ENCODE results near the gene ANKIB1. TPM values are rescaled to one million over a fixed set of nuclear protein-coding genes. Genes with fewer than 3 reads are reported as not detected.

The ANKIB1 gene
- polyA plus RNA-seq, 1 experiment, result 52.6 TPM

DNA sequence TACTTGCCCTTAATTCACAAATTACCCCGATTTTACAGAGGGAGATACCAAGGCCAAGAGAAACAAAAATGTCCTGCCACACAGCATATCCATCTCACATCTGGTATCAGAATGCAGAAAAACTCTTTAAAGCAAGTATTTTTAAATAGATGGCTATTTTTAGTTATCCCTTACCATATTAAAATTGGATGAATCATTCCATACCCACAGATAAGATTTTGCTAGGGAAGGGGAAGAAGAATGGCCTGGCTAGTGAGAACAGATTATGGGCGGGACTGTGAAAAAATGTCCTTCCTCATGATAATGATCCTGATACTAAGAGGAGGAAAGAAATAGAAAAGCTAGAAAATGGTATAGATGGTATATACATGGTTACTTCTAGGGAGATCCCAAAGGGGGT is 121.0 kb downstream of the ANKIB1 start:
- H3K9me3 ChIP-seq (ENCODE audit: control insufficient read depth, insufficient read depth, low read length), result no peaks in the 10 kb centered on the region
- H3K4me3 ChIP-seq (ENCODE audit: low read depth, low read length), result no peak overlapping the region
- TF ChIP-seq, protein P1, sequence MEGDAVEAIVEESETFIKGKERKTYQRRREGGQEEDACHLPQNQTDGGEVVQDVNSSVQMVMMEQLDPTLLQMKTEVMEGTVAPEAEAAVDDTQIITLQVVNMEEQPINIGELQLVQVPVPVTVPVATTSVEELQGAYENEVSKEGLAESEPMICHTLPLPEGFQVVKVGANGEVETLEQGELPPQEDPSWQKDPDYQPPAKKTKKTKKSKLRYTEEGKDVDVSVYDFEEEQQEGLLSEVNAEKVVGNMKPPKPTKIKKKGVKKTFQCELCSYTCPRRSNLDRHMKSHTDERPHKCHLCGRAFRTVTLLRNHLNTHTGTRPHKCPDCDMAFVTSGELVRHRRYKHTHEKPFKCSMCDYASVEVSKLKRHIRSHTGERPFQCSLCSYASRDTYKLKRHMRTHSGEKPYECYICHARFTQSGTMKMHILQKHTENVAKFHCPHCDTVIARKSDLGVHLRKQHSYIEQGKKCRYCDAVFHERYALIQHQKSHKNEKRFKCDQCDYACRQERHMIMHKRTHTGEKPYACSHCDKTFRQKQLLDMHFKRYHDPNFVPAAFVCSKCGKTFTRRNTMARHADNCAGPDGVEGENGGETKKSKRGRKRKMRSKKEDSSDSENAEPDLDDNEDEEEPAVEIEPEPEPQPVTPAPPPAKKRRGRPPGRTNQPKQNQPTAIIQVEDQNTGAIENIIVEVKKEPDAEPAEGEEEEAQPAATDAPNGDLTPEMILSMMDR (IDR thresholded peaks at IDR 0.05; ENCODE audit: low read depth, low read length), result no peak
- no peaks in the 10 kb centered on the region for H3K27me3 ChIP-seq (ENCODE audit: control insufficient read depth, insufficient read depth, low read length)
- no peak overlapping the region for H3K27ac ChIP-seq (ENCODE audit: low read depth, low read length)
- POLR2A ChIA-PET, result no interaction called here
- DNase-seq (ENCODE audit: low read depth, low spot score), result no peak
- CTCF ChIA-PET, result no interaction called here

DNA sequence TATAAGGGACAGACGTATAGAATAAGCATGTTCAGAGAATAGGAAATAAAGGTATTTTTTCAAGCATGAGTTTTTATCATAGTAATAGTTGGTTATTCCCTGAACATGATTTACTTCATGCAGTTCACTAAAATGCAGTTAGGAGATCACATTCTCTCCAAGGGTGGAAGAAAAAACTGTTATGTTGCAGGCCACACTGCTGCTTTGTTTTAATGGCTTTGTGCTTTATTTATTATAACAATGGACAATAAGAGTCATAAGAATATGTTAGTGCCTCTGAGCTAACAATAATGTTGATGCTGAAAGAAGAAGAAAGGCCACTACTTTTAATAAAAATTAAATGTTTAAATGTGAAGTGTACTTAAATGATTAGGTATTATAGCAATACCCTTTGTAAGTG is 123.0 kb downstream of the ANKIB1 start:
- CTCF ChIA-PET, result interaction anchor here (1.1 kb wide), 1 partner anchor 93 kb away, joined by 4 read pairs; no protein-coding TSS in a partner anchor
- TF ChIP-seq, protein P1 (IDR thresholded peaks at IDR 0.05; ENCODE audit: low read depth, low read length), result no peak

GRCh38 chr7:92375013-92375412 is 129.2 kb downstream of the ANKIB1 start:
- TF ChIP-seq, protein P1 (IDR thresholded peaks at IDR 0.05; ENCODE audit: low read depth, low read length), result no peak
- Histone ChIP-seq H3K27me3 (ENCODE audit: control insufficient read depth, insufficient read depth, low read length) (no peaks in the 10 kb centered on the region), H3K27ac (ENCODE audit: low read depth, low read length) (no peak overlapping the region), H3K4me3 (ENCODE audit: low read depth, low read length) (no peak overlapping the region), H3K9me3 (ENCODE audit: control insufficient read depth, insufficient read depth, low read length) (peaks cover 4% of the 10 kb centered on the region)
- ChIA-PET POLR2A (no interaction called here), CTCF (interaction anchor here (0.7 kb wide), 1 partner anchor 49 kb away, joined by 3 read pairs; no protein-coding TSS in a partner anchor)
- no peak for DNase-seq (ENCODE audit: low read depth, low spot score)

More for the DNA sequence above, 123.0 kb downstream of the ANKIB1 start:
- Histone ChIP-seq H3K4me3 (ENCODE audit: low read depth, low read length) (no peak overlapping the region), H3K9me3 (ENCODE audit: control insufficient read depth, insufficient read depth, low read length) (no peaks in the 10 kb centered on the region), H3K27ac (ENCODE audit: low read depth, low read length) (no peak overlapping the region), H3K27me3 (ENCODE audit: control insufficient read depth, insufficient read depth, low read length) (no peaks in the 10 kb centered on the region)
- no peak for DNase-seq (ENCODE audit: low read depth, low spot score)
- POLR2A ChIA-PET, result no interaction called here

- Histone ChIP-seq H3K9me3 (ENCODE audit: control insufficient read depth, insufficient read depth, low read length) (no peaks in the 10 kb centered on the region), H3K27ac (ENCODE audit: low read depth, low read length) (no peak overlapping the region), H3K27me3 (ENCODE audit: control insufficient read depth, insufficient read depth, low read length) (no peaks in the 10 kb centered on the region), H3K4me3 (ENCODE audit: low read depth, low read length) (no peak overlapping the region)
- ChIA-PET CTCF (interaction anchor here (0.9 kb wide), 1 partner anchor 57 kb away, joined by 5 read pairs; the partner anchor contains the start of gene GATAD1), POLR2A (no interaction called here)
- no peak for DNase-seq (ENCODE audit: low read depth, low spot score)
- TF ChIP-seq, protein P1 (IDR thresholded peaks at IDR 0.05; ENCODE audit: low read depth, low read length), result no peak
Observed at GRCh38 chr7:92391071-92391470, 145.3 kb downstream of the ANKIB1 start.

DNA sequence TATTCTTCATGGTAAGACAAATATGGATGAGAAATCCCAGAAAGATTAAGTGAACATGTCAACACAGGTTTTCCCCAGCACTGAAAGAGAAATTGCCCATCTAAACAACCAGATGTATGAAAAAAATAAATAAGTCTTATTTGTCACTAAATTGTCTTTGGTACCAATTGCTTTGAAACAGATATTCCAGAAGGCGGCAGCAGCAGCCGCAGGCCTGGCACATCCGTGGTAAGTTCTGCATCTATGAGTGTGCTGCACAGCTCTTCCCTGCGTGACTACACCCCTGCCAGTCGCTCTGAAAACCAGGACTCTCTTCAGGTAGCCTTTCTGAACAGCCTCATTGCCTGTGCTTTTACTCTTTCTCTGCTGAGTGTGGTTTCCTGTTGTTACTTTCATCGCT is 151.8 kb downstream of the ANKIB1 start:
- POLR2A ChIA-PET, result no interaction called here
- TF ChIP-seq, protein P1 (IDR thresholded peaks at IDR 0.05; ENCODE audit: low read depth, low read length), result no peak
- H3K4me3 ChIP-seq (ENCODE audit: low read depth, low read length), result no peak overlapping the region
- no peak overlapping the region for H3K27ac ChIP-seq (ENCODE audit: low read depth, low read length)
- no peak for DNase-seq (ENCODE audit: low read depth, low spot score)
- CTCF ChIA-PET, result no interaction called here
- H3K9me3 ChIP-seq (ENCODE audit: control insufficient read depth, insufficient read depth, low read length), result no peaks in the 10 kb centered on the region
- H3K27me3 ChIP-seq (ENCODE audit: control insufficient read depth, insufficient read depth, low read length), result no peaks in the 10 kb centered on the region

All from AG04450 (cell line).